Psoas muscle (tissue), 8 donors: Measurements from ENCODE around the gene GCH1. TPM values are rescaled to one million over a fixed set of nuclear protein-coding genes. Genes with fewer than 3 reads are reported as not detected.

ENCODE experiments used
- ATAC-seq, 4 donors: fragments of 200-7000 bp; cut with Tn5 transposase; one replicate each; pipeline ENCODE4 v1.9.1; 2020; ENCODE audit warnings: moderate library complexity in 3 of 4, mild to moderate bottlenecking in 2 of 4
- DNase-seq, 2 donors: peaks; one replicate each; pipeline ENCODE4 v3.0.0-alpha.2; 2020
- H3K27ac ChIP-seq: fragments of 200-600 bp; one replicate; pipeline ENCODE4 v1.8.0; 2022
- H3K27me3 ChIP-seq, 3 donors: fragments of 200-600 bp in 1 of 3; one replicate each; pipeline versions ENCODE4 v1.6.1 to v1.8.0; 2013 to 2022; ENCODE audit warnings: low read length in 2 of 3, mild to moderate bottlenecking in 2 of 3, moderate library complexity in 1 of 3; ENCODE audit not compliant: insufficient read depth in 3 of 3
- H3K36me3 ChIP-seq, 2 donors: fragments of 200-600 bp in 1 of 2; one replicate each; pipeline versions ENCODE4 v1.6.1 to v1.8.0; 2013 to 2022; ENCODE audit warnings: low read depth in 1 of 2, mild to moderate bottlenecking in 1 of 2, moderate library complexity in 1 of 2; ENCODE audit not compliant: insufficient read depth in 1 of 2
- H3K4me1 ChIP-seq: fragments of 200-600 bp; one replicate; pipeline ENCODE4 v1.8.0; 2022
- H3K4me3 ChIP-seq: fragments of 200-600 bp; one replicate; pipeline ENCODE4 v1.8.0; 2022; ENCODE audit warnings: mild to moderate bottlenecking
- H3K9me3 ChIP-seq: fragments of 200-600 bp; one replicate; pipeline ENCODE4 v1.8.0; 2022
- WGBS, 3 donors: extraction: QIAGEN DNeasy Blood & Tissue Kit; methylation state at CpG; one replicate each; pipeline versions ENCODE4 v1.1.6 to v1.1.7; 2013; 5-methylcytosine and 5-hydroxymethylcytosine counted together
- intact Hi-C, 2 donors: fragments of 100-400 bp; cut with DNase I; formaldehyde crosslinking; loops; one replicate each; pipeline versions ENCODE4 v1.11.0 to v1.14.2; 2022
- polyA plus RNA-seq, 3 donors: library from polyadenylated mRNA; stranded (reverse); fragments of 200-250 nt; gene quantifications; one replicate each; pipeline ENCODE4 v1.2.3, GENCODE V29; 2013
- total RNA-seq, 4 donors: library from RNA; stranded (reverse); fragmentation: NEBNext Ultra II Directional in 2 of 4; extraction: Animal tissue kit (Norgen Biotek cat#: 25700) in 2 of 4; gene quantifications; one replicate each; pipeline versions ENCODE4 v1.2.1 to v1.2.4, GENCODE V29; 2021 to 2023
- TF ChIP-seq, protein P1 (sequence below): fragments of 200-600 bp; IDR thresholded peaks from one replicate; pipeline ENCODE4 v1.8.0; 2022; ENCODE audit warnings: antibody characterized with exemption
- donor health status: healthy with polysubstance abuse.
- donor health status: DM: no; HTN: no; CAD: no; lungs with moderate emphysema.
- donor health status: Bipolar disorder and iron deficiency.
- donor health status: healthy.
- donor health status: DM: yes; HTN: yes; CAD: no.
- donor health status: DM: no; HTN: no; CAD: no.
- donor health status: DM: no; HTN: no; CAD: no.
- donor health status: DM: yes; HTN: yes; CAD: no.

GCH1 gene
- total and polyA plus RNA-seq, 7 donors, result 0.65 to 1.4 (median 1.1) TPM

DNA sequence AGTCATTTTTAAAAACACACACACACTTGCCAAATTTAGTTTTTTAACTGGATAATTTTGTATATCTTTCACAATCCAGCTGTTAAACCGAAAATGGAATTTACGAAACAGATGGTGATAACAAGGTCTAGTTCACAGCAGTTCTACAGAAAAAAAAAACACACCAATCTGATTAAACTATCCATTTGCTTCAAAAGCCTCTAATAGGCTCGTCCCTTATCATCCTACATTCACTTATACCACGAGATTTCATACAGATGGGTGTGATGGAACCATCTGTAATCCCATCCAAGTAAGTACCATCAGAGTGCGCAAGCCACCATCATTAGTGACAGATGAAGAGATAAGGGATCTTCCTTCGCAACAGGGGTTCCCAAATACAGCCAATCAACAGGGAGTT lies 20.1 kb downstream of the GCH1 start:
- peak overlapping the region; percentile 62 for H3K4me3 ChIP-seq
- peaks cover 12% of the 10 kb centered on the region for H3K4me1 ChIP-seq
- H3K36me3 ChIP-seq, result no peaks in the 10 kb centered on the region
- H3K9me3 ChIP-seq, result no peaks in the 10 kb centered on the region
- ATAC-seq, result peak in 1 of 4 donors; percentile 33
- WGBS, 3 donors, result 62 to 85% (median 65%) methylated on average over 6 of the region's 6 CpGs
- peak overlapping the region; percentile 51 for H3K27ac ChIP-seq
- H3K27me3 ChIP-seq, result no peaks in the 10 kb centered on the region
- no peak for DNase-seq
- TF ChIP-seq, protein P1, sequence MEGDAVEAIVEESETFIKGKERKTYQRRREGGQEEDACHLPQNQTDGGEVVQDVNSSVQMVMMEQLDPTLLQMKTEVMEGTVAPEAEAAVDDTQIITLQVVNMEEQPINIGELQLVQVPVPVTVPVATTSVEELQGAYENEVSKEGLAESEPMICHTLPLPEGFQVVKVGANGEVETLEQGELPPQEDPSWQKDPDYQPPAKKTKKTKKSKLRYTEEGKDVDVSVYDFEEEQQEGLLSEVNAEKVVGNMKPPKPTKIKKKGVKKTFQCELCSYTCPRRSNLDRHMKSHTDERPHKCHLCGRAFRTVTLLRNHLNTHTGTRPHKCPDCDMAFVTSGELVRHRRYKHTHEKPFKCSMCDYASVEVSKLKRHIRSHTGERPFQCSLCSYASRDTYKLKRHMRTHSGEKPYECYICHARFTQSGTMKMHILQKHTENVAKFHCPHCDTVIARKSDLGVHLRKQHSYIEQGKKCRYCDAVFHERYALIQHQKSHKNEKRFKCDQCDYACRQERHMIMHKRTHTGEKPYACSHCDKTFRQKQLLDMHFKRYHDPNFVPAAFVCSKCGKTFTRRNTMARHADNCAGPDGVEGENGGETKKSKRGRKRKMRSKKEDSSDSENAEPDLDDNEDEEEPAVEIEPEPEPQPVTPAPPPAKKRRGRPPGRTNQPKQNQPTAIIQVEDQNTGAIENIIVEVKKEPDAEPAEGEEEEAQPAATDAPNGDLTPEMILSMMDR, result no peak
- intact Hi-C loops, result no loop called here

DNA sequence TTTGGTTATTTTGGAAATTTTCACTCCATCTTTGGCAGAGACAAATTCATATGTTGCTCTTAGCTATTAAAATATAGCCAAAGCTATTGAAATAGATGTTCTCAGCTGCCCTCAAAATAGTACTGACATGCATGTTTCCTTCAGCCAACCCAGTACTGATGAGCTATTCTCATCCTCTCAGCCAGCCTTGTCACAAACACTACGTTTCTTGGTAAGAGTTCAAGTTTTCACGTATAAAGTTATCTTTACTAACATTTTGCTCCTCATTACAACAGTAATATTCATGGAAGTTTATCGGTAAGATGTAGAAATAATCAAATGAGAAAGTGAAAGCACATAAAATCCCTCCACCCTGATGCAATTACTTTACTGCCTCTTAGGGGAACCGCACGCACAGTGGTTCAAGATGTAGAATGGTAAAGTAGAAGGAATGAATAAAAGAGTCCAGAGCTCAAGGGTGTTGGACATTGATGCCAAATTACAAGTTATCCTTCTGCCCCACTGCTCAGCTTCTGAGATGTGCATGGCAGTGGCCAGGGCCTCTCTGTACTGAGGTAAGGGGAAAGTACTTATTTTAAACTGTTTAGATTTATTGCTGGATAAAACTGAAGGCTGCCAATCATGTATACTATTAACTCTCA lies 20.7 kb downstream of the GCH1 start:
- intact Hi-C loops, result no loop called here

DNA sequence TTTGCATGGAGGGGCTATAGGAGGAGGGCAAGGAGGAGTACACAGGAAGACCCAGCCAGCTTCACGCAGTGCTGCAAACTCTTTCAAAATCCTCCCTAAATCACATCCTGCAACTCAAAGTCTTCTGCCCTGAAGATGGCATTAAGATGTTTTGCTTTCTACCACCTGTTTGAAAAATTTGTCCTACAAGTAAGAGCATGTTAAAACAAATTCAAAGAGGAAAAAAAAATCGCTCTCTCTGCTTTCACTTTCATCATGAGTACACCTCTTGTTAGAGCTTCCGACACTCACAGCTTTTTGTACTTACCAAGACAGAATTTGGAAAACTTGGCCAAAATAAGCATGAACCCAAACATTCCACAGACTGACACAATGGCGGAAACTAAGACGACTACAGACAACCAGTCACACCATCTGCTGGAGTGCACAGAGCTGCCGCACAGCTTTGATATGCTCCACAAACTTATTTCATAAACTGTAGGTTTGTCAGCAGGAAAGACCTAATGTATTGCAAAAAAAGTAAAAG lies 21.3 kb downstream of the GCH1 start:
- WGBS, 3 donors, result 6 to 26% (median 12%) methylated on average over 6 of the region's 6 CpGs
- H3K27ac ChIP-seq, result peak overlapping the region; percentile 51
- no peaks in the 10 kb centered on the region for H3K36me3 ChIP-seq
- no peaks in the 10 kb centered on the region for H3K27me3 ChIP-seq
- TF ChIP-seq, protein P1, result no peak
- H3K9me3 ChIP-seq, result no peaks in the 10 kb centered on the region
- ATAC-seq (peak; percentile 44 to 73 (median 52)), DNase-seq (no peak)
- H3K4me3 ChIP-seq, result peak overlapping the region; percentile 62
- intact Hi-C loops, result no loop called here
- H3K4me1 ChIP-seq, result peaks cover 12% of the 10 kb centered on the region

More for the DNA sequence above, 20.7 kb downstream of the GCH1 start:
- Histone ChIP-seq H3K27ac (peak overlapping the region; percentile 51), H3K36me3 (no peaks in the 10 kb centered on the region), H3K4me1 (peaks cover 12% of the 10 kb centered on the region), H3K9me3 (no peaks in the 10 kb centered on the region), H3K4me3 (peak overlapping the region; percentile 62), H3K27me3 (no peaks in the 10 kb centered on the region)
- TF ChIP-seq, protein P1, result no peak
- WGBS, 3 donors, result 6 to 23% (median 8%) methylated on average over 5 of the region's 5 CpGs
- DNase-seq (no peak), ATAC-seq (peak; percentile 57 to 80 (median 66))

DNA sequence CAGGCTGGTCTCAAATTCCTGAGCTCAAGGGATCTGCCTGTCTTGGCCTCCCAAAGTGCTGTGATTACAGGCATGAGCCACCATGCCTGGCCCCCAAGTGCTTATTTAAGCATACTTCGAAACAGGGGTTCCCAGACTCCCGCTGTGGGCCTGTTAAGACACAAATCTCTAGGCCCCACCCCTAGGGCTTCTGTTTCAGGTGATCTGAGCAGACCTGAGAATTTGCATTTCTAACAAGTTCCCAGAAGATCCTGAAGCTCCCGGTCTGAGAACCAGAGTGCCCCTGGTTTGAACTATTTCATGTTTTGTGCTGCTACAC lies 25.0 kb downstream of the GCH1 start:
- Histone ChIP-seq H3K4me1 (peaks cover 12% of the 10 kb centered on the region), H3K9me3 (no peaks in the 10 kb centered on the region), H3K4me3 (no peak overlapping the region), H3K27me3 (no peaks in the 10 kb centered on the region), H3K36me3 (no peaks in the 10 kb centered on the region), H3K27ac (no peak overlapping the region)
- TF ChIP-seq, protein P1, result no peak
- WGBS, 3 donors, result 67 to 80% (median 69%) methylated on average over 3 of the region's 3 CpGs
- ATAC-seq (no peak), DNase-seq (no peak)
- intact Hi-C loops, result no loop called here
